HG03045 (cell line): Measurements from ENCODE around the gene DENND1A.

Experiments
- ATAC-seq: cut with Tn5 transposase; IDR thresholded peaks from one replicate; pipeline ENCODE4 v1.9.1; 2021; ENCODE audit warnings: mild to moderate bottlenecking, moderate library complexity; ENCODE audit not compliant: unreplicated experiment

Gene DENND1A

GRCh38 chr9:123350590-123351310 is 579.2 kb downstream of the DENND1A start:
- ATAC-seq: no peak

GRCh38 chr9:123349691-123350480 is 580.0 kb downstream of the DENND1A start:
- peak; percentile 59 for ATAC-seq

GRCh38 chr9:123349033-123349432 is 580.9 kb downstream of the DENND1A start:
- no peak for ATAC-seq

- no peak for ATAC-seq
Measured at GRCh38 chr9:123348317-123348992, 581.5 kb downstream of the DENND1A start.

- no peak for ATAC-seq
Measured at GRCh38 chr9:123347289-123348060, 582.5 kb downstream of the DENND1A start.

- ATAC-seq: no peak
Measured at GRCh38 chr9:123346826-123347225, 583.1 kb downstream of the DENND1A start.

GRCh38 chr9:123346026-123346425 is 583.9 kb downstream of the DENND1A start:
- ATAC-seq: no peak

GRCh38 chr9:123345567-123345955 is 584.4 kb downstream of the DENND1A start:
- ATAC-seq: no peak

GRCh38 chr9:123344192-123344949 is 585.6 kb downstream of the DENND1A start:
- no peak for ATAC-seq

- ATAC-seq: no peak
Measured at GRCh38 chr9:123343443-123344191, 586.3 kb downstream of the DENND1A start.

GRCh38 chr9:123342247-123342646 is 587.7 kb downstream of the DENND1A start:
- no peak for ATAC-seq

GRCh38 chr9:123341816-123342215 is 588.1 kb downstream of the DENND1A start:
- no peak for ATAC-seq

GRCh38 chr9:123339666-123340510 is 590.0 kb downstream of the DENND1A start:
- peak; percentile 48 for ATAC-seq

- peak; percentile 68 for ATAC-seq
Measured at GRCh38 chr9:123338710-123339665, 590.9 kb downstream of the DENND1A start.

GRCh38 chr9:123337971-123338370 is 592.0 kb downstream of the DENND1A start:
- no peak for ATAC-seq

GRCh38 chr9:123336959-123337358 is 593.0 kb downstream of the DENND1A start:
- ATAC-seq: no peak

- no peak for ATAC-seq
Measured at GRCh38 chr9:123336449-123336848, 593.5 kb downstream of the DENND1A start.

GRCh38 chr9:123335986-123336329 is 594.0 kb downstream of the DENND1A start:
- no peak for ATAC-seq
